NCI-H510A treated with DMSO at 0.1 percent for 48 hours (cell line): ENCODE measurements around the gene DMAP1.

Experiments used
- DNase-seq: peaks from one replicate; lab custom pipeline; 2025; lab: John Stamatoyannopoulos, UW

The DMAP1 gene

GRCh38 chr1:44228218-44228617, 14.9 kb downstream of the DMAP1 start:
- no peak for DNase-seq

GRCh38 chr1:44229435-44230167, 16.3 kb downstream of the DMAP1 start:
- no peak for DNase-seq

- no peak for DNase-seq
These were observed 17.5 kb downstream of the DMAP1 start for GRCh38 chr1:44230796-44231195.

GRCh38 chr1:44233593-44233992, 20.3 kb downstream of the DMAP1 start:
- DNase-seq: no peak

GRCh38 chr1:44235808-44236207, 22.5 kb downstream of the DMAP1 start:
- DNase-seq: no peak

- DNase-seq: no peak
These were observed 23.4 kb downstream of the DMAP1 start for GRCh38 chr1:44236490-44237272.

GRCh38 chr1:44237721-44238457, 24.6 kb downstream of the DMAP1 start:
- DNase-seq: peak; percentile 90

- DNase-seq: no peak
These were observed 25.4 kb downstream of the DMAP1 start for GRCh38 chr1:44238660-44239059.

GRCh38 chr1:44239331-44239960, 26.2 kb downstream of the DMAP1 start:
- no peak for DNase-seq

GRCh38 chr1:44239961-44240371, 26.7 kb downstream of the DMAP1 start:
- DNase-seq: no peak

GRCh38 chr1:44240802-44241671, 27.8 kb downstream of the DMAP1 start:
- no peak for DNase-seq

- DNase-seq: no peak
These were observed 29.5 kb downstream of the DMAP1 start for GRCh38 chr1:44242746-44243145.

- DNase-seq: no peak
These were observed 30.7 kb downstream of the DMAP1 start for GRCh38 chr1:44243782-44244495.

GRCh38 chr1:44244986-44245385, 31.7 kb downstream of the DMAP1 start:
- no peak for DNase-seq

- peak; percentile 94 for DNase-seq
These were observed 33.5 kb downstream of the DMAP1 start for GRCh38 chr1:44246806-44247205.

- DNase-seq: peak; percentile 99
These were observed 36.3 kb downstream of the DMAP1 start for GRCh38 chr1:44249543-44249942.

GRCh38 chr1:44250068-44250781, 37.0 kb downstream of the DMAP1 start:
- DNase-seq: peak; percentile 96

GRCh38 chr1:44251486-44251885, 38.2 kb downstream of the DMAP1 start:
- DNase-seq: no peak

- peak; percentile 83 for DNase-seq
These were observed 38.9 kb downstream of the DMAP1 start for GRCh38 chr1:44251989-44252671.
